ENCODE results near the gene PPP1R1A. TPM values are rescaled to one million over a fixed set of nuclear protein-coding genes. Genes with fewer than 3 reads are reported as not detected.

Gene PPP1R1A
- total RNA-seq, 1 experiment from 2014 or later = 110 TPM

GRCh38 chr12:54601841-54602240 lies 13.4 kb upstream of the PPP1R1A start:
- peak; percentile 87 for DNase-seq (ENCODE audit: low spot score)
- peak overlapping the region; percentile 90 for H3K27ac ChIP-seq (ENCODE audit: low read depth, low read length, poor library complexity, severe bottlenecking)
- POLR2A ChIA-PET (ENCODE audit: low non-redundant PET) = interaction anchor here (0.5 kb wide), 1 partner anchor 1523 kb away, joined by 5 read pairs; no protein-coding TSS in a partner anchor
- BruUV-seq (replicated peaks) = no TSS peak
- H3K4me3 ChIP-seq (ENCODE audit: low read depth, low read length, poor library complexity, severe bottlenecking) = peak overlapping the region; percentile 16
- TF ChIP-seq EZH2 (IDR thresholded peaks at IDR 0.05; ENCODE audit: borderline replicate concordance, low read depth, low read length, poor library complexity, severe bottlenecking) (no peak), CTCF (conservative IDR thresholded peaks at IDR 0.05; ENCODE audit: low read depth, low read length) (peak; percentile 34)
- H3K4me1 ChIP-seq (ENCODE audit: insufficient read depth, low read length, poor library complexity, severe bottlenecking) = peaks cover 35% of the 10 kb centered on the region
- no peaks in the 10 kb centered on the region for H3K36me3 ChIP-seq (ENCODE audit: insufficient read depth, low read length, poor library complexity, severe bottlenecking)
- intact Hi-C loops (cut with micrococcal nuclease; ENCODE audit: unreplicated experiment) = loop anchor here (5.0 kb wide), 1 partner anchor 100 kb away; no protein-coding TSS in a partner anchor
- CTCF ChIA-PET = interaction anchor here (0.6 to 1.9 kb wide), 2 partner anchors 22 to 24 kb away, joined by 4 to 5 read pairs; no protein-coding TSS in a partner anchor
- H3K27me3 ChIP-seq (replicated peaks; ENCODE audit: insufficient read depth, low read depth, low read length, poor library complexity) = no peaks in the 10 kb centered on the region
- H3K9me3 ChIP-seq (ENCODE audit: low read depth, low read length, poor library complexity, severe bottlenecking) = no peaks in the 10 kb centered on the region

DNA sequence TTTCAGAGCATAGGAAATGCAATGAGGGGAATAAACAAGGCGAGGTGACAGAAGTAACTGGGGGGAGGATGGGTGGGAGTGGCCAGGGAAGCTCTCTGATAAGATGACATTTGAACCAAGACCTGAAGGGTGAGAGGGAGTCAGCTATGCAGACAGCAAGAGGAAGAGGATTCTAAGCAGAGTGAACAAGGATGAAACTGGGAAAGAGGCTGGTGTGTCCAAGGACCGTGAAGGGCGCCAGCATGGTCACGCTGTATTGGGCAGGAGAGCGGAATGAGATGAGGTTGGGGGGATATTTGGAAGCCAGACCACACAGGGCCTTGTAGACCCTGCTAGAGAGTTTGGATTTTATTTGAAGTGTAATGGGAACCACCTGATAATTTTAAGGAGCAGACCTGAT lies 10.5 kb upstream of the PPP1R1A start:
- POLR2A ChIA-PET (ENCODE audit: low non-redundant PET) = no interaction called here
- Histone ChIP-seq H3K4me1 (ENCODE audit: insufficient read depth, low read length, poor library complexity, severe bottlenecking) (peaks cover 38% of the 10 kb centered on the region), H3K36me3 (ENCODE audit: insufficient read depth, low read length, poor library complexity, severe bottlenecking) (no peaks in the 10 kb centered on the region), H3K9me3 (ENCODE audit: low read depth, low read length, poor library complexity, severe bottlenecking) (no peaks in the 10 kb centered on the region), H3K4me3 (ENCODE audit: low read depth, low read length, poor library complexity, severe bottlenecking) (no peak overlapping the region), H3K27me3 (replicated peaks; ENCODE audit: insufficient read depth, low read depth, low read length, poor library complexity) (no peaks in the 10 kb centered on the region), H3K27ac (ENCODE audit: low read depth, low read length, poor library complexity, severe bottlenecking) (no peak overlapping the region)
- CTCF ChIA-PET = no interaction called here
- TF ChIP-seq CTCF (conservative IDR thresholded peaks at IDR 0.05; ENCODE audit: low read depth, low read length) (no peak), EZH2 (IDR thresholded peaks at IDR 0.05; ENCODE audit: borderline replicate concordance, low read depth, low read length, poor library complexity, severe bottlenecking) (no peak)
- intact Hi-C loops (cut with micrococcal nuclease; ENCODE audit: unreplicated experiment) = loop anchor here (5.0 to 10.0 kb wide), 2 partner anchors 126 to 358 kb away; no protein-coding TSS in a partner anchor
- BruUV-seq (replicated peaks) = no TSS peak
- DNase-seq (ENCODE audit: low spot score) = no peak

DNA sequence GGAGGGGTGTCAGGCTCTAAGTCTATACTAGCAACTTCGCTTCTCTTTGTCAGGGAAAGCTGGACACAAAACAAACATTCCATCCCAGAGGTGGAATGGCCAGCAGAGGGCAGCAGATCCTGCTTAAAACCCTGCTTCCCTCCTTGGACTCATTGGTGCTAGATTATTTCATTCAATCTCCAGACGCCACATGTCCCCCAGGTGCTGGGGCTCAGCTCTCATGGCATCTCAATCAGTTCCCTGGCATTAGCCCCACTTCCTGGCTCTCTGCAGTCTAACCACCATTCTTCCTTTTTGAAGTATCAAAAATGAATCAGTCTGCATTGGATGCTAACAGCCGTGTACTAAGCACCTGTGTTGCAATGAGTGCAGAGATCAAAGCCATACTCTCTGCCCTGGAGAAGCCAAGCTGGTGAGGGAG lies 8.1 kb upstream of the PPP1R1A start:
- Histone ChIP-seq H3K36me3 (ENCODE audit: insufficient read depth, low read length, poor library complexity, severe bottlenecking) (no peaks in the 10 kb centered on the region), H3K27me3 (replicated peaks; ENCODE audit: insufficient read depth, low read depth, low read length, poor library complexity) (no peaks in the 10 kb centered on the region), H3K4me3 (ENCODE audit: low read depth, low read length, poor library complexity, severe bottlenecking) (no peak overlapping the region), H3K9me3 (ENCODE audit: low read depth, low read length, poor library complexity, severe bottlenecking) (no peaks in the 10 kb centered on the region), H3K27ac (ENCODE audit: low read depth, low read length, poor library complexity, severe bottlenecking) (peak overlapping the region; percentile 74), H3K4me1 (ENCODE audit: insufficient read depth, low read length, poor library complexity, severe bottlenecking) (peaks cover 26% of the 10 kb centered on the region)
- no TSS peak for BruUV-seq (replicated peaks)
- POLR2A ChIA-PET (ENCODE audit: low non-redundant PET) = interaction anchor here (0.6 kb wide), 1 partner anchor 14 kb away, joined by 4 read pairs; no protein-coding TSS in a partner anchor
- DNase-seq (ENCODE audit: low spot score) = peak; percentile 91
- TF ChIP-seq EZH2 (IDR thresholded peaks at IDR 0.05; ENCODE audit: borderline replicate concordance, low read depth, low read length, poor library complexity, severe bottlenecking) = no peak
- TF ChIP-seq CTCF (conservative IDR thresholded peaks at IDR 0.05; ENCODE audit: low read depth, low read length) = peak; percentile 93
- CTCF ChIA-PET = interaction anchor here (0.6 to 1.9 kb wide), 5 partner anchors 17 to 153 kb away, joined by 3 to 6 read pairs (median 6); no protein-coding TSS in a partner anchor
- intact Hi-C loops (cut with micrococcal nuclease; ENCODE audit: unreplicated experiment) = loop anchor here (5.0 to 10.0 kb wide), 2 partner anchors 128 to 361 kb away; no protein-coding TSS in a partner anchor
